Body of pancreas (tissue), 4 donors: Measurements from ENCODE around the gene CADM1.

ENCODE experiments used
- POLR2A ChIP-seq, 3 donors: fragments of 450-650 bp; IDR thresholded peaks; one replicate each; pipeline ENCODE4 v1.6.1; 2016; ENCODE audit warnings: antibody characterized with exemption in 3 of 3, mild to moderate bottlenecking in 2 of 3
- TF ChIP-seq, protein P1 (sequence below), 7 experiments: fragments of 450-650 bp in 4 of 7; fragments of 200-600 bp in 3 of 7; sonication (generic) in 3 of 7; IDR thresholded peaks; one replicate each; pipeline ENCODE4 v1.5.1; 2016 to 2019; ENCODE audit warnings: antibody characterized with exemption in 7 of 7

DNA sequence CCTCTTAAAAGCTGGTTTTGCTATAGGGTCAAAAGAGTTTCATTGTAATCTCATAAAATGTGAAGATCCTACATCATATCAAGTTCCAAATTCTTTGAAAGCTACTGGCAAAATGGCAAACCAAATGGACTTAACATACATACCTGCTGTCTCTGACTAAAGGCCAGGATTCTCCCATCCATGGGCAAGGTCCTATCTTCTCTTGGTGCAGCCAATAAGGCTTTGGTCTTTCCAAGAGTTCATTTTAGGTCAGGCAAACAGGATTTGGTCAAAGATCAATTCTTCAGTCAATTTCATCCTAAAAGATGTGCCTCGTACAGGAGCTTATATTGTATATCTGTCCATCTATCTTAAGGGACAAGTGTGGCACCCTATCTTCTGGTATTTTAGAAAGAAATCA, 49.7 kb downstream of the CADM1 start:
- TF ChIP-seq, protein P1, sequence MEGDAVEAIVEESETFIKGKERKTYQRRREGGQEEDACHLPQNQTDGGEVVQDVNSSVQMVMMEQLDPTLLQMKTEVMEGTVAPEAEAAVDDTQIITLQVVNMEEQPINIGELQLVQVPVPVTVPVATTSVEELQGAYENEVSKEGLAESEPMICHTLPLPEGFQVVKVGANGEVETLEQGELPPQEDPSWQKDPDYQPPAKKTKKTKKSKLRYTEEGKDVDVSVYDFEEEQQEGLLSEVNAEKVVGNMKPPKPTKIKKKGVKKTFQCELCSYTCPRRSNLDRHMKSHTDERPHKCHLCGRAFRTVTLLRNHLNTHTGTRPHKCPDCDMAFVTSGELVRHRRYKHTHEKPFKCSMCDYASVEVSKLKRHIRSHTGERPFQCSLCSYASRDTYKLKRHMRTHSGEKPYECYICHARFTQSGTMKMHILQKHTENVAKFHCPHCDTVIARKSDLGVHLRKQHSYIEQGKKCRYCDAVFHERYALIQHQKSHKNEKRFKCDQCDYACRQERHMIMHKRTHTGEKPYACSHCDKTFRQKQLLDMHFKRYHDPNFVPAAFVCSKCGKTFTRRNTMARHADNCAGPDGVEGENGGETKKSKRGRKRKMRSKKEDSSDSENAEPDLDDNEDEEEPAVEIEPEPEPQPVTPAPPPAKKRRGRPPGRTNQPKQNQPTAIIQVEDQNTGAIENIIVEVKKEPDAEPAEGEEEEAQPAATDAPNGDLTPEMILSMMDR (IDR thresholded peaks at IDR 0.05) = no peak
- no peak for TF ChIP-seq POLR2A (IDR thresholded peaks at IDR 0.05)
